Trophoblast cell (in vitro differentiated cells and primary cell): Measurements from ENCODE around the gene MRPS23.

Experiments
- DNase-seq, 2 donors: peaks; one replicate each; pipeline ENCODE4 v3.0.0-alpha.2; 2016
- H2AFZ ChIP-seq: 2 replicates; pipeline ENCODE4 v1.6.1; 2013; ENCODE audit warnings: low read length, moderate library complexity, mild to moderate bottlenecking; ENCODE audit not compliant: insufficient read depth, poor library complexity
- H2AK5ac ChIP-seq: 2 replicates; pipeline ENCODE4 v1.6.1; 2013; ENCODE audit warnings: mild to moderate bottlenecking, low read length
- H2BK120ac ChIP-seq: 2 replicates; pipeline ENCODE4 v1.6.1; 2013; ENCODE audit warnings: low read length, mild to moderate bottlenecking, moderate library complexity; ENCODE audit not compliant: insufficient read depth, poor library complexity
- H2BK12ac ChIP-seq: 2 replicates; pipeline ENCODE4 v1.6.1; 2013; ENCODE audit warnings: mild to moderate bottlenecking, low read length, moderate library complexity
- H2BK5ac ChIP-seq: 2 replicates; pipeline ENCODE4 v1.6.1; 2013; ENCODE audit warnings: low read length, low read depth, moderate library complexity, mild to moderate bottlenecking; ENCODE audit not compliant: poor library complexity
- H3K14ac ChIP-seq: 2 replicates; pipeline ENCODE4 v1.6.1; 2013; ENCODE audit warnings: mild to moderate bottlenecking, low read length
- H3K18ac ChIP-seq: 2 replicates; pipeline ENCODE4 v1.6.1; 2013; ENCODE audit warnings: mild to moderate bottlenecking, low read length
- H3K23ac ChIP-seq: 2 replicates; pipeline ENCODE4 v1.6.1; 2013; ENCODE audit warnings: low read length
- H3K27ac ChIP-seq: 2 replicates; pipeline ENCODE4 v1.5.1; 2013; ENCODE audit warnings: low read depth, mild to moderate bottlenecking, inconsistent platforms, low read length, moderate library complexity
- H3K27me3 ChIP-seq: 2 replicates; pipeline ENCODE4 v1.6.1; 2013; ENCODE audit warnings: inconsistent platforms, mild to moderate bottlenecking, low read length, moderate library complexity; ENCODE audit not compliant: insufficient read depth
- H3K36me3 ChIP-seq, 2 experiments: 1 replicate in 1 of 2; 2 replicates in 1 of 2; pipeline ENCODE4 v1.6.1; 2013; ENCODE audit warnings: low read length in 2 of 2, mild to moderate bottlenecking in 2 of 2, moderate library complexity in 1 of 2; ENCODE audit not compliant: insufficient read depth in 2 of 2, control insufficient read depth in 1 of 2
- H3K4ac ChIP-seq: 2 replicates; pipeline ENCODE4 v1.6.1; 2013; ENCODE audit warnings: low read depth, mild to moderate bottlenecking, low read length, moderate library complexity
- H3K4me1 ChIP-seq, 2 experiments: 1 replicate in 1 of 2; 2 replicates in 1 of 2; pipeline ENCODE4 v1.6.1; 2013; ENCODE audit warnings: low read length in 2 of 2, mild to moderate bottlenecking in 2 of 2, moderate library complexity in 1 of 2; ENCODE audit not compliant: insufficient read depth in 2 of 2, control insufficient read depth in 1 of 2
- H3K4me2 ChIP-seq: 2 replicates; pipeline ENCODE4 v1.6.1; 2013; ENCODE audit warnings: inconsistent platforms, mild to moderate bottlenecking, low read length, moderate library complexity
- H3K4me3 ChIP-seq: 2 replicates; pipeline ENCODE4 v1.5.1; 2013; ENCODE audit warnings: mild to moderate bottlenecking, low read depth, low read length, inconsistent platforms
- H3K79me1 ChIP-seq: one replicate; pipeline ENCODE4 v1.6.1; 2013; ENCODE audit warnings: low read length
- H3K79me2 ChIP-seq: 2 replicates; pipeline ENCODE4 v1.6.1; 2013; ENCODE audit warnings: low read length, mild to moderate bottlenecking; ENCODE audit not compliant: control insufficient read depth, insufficient read depth, poor library complexity
- H3K9ac ChIP-seq: 2 replicates; pipeline ENCODE4 v1.6.1; 2013; ENCODE audit warnings: mild to moderate bottlenecking, low read length
- H3K9me3 ChIP-seq: 2 replicates; pipeline ENCODE4 v1.6.1; 2013; ENCODE audit warnings: low read depth, mild to moderate bottlenecking, control low read depth, inconsistent platforms, low read length; ENCODE audit not compliant: insufficient read depth
- H4K12ac ChIP-seq: 2 replicates; pipeline ENCODE4 v1.6.1; 2013; ENCODE audit warnings: low read depth, mild to moderate bottlenecking, low read length, moderate library complexity
- H4K8ac ChIP-seq: 2 replicates; pipeline ENCODE4 v1.6.1; 2013; ENCODE audit warnings: low read depth, mild to moderate bottlenecking, low read length, moderate library complexity
- H4K91ac ChIP-seq: one replicate; pipeline ENCODE4 v1.6.1; 2013; ENCODE audit warnings: low read depth, mild to moderate bottlenecking, low read length, moderate library complexity
- WGBS: extraction: QIAGEN DNeasy Blood & Tissue Kit; methylation state at CpG from one replicate; pipeline ENCODE4 v1.1.7; 2013; ENCODE audit warnings: missing lambda C conversion rate; ENCODE audit not compliant: insufficient read length, insufficient coverage; ENCODE audit errors: extremely low coverage; 5-methylcytosine and 5-hydroxymethylcytosine counted together

MRPS23 gene

GRCh38 chr17:57870283-57870635, 20.4 kb upstream of the MRPS23 start:
- peaks cover 33 to 35% of the 10 kb centered on the region in 2 experiments for H3K4me1 ChIP-seq

DNA sequence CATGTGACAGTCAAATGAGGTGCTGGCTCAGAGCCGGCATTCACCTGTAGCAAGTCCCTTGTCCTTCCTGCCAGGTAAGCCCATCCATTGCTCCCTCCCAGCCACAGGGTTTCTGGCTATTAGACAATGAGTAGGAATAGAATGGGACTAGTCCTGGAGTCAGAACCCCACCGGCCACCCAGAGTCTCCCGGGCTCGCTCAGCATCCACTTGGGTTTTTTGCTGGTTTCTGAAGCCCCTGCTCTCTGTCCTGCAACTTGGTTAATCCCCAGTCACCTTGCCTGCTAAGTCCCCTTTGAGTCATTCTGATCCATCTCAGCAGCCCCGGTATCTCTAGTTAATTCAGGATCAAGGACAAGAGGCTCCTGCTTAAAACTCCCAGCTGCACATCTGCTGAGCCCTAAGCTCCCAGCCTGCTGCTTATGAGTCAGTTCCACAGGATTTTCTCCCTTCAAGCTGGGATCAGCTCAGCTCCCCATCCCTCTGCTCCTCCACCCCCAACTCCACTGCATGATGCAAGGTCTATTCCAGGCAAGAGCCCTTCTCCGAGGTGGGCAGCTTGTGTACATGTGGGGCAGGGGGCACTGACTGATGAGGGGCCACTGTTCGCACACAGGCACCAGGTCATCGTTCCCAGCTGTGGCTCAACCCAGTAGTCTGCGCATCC, 19.9 kb upstream of the MRPS23 start:
- Histone ChIP-seq H3K18ac (no peak overlapping the region), H3K4me1 (peaks cover 28 to 30% of the 10 kb centered on the region in 2 experiments), H3K4ac (no peak overlapping the region), H4K91ac (no peak overlapping the region), H3K36me3 (peaks cover 23 to 30% of the 10 kb centered on the region in 2 experiments), H3K27me3 (no peaks in the 10 kb centered on the region), H2AFZ (no peak overlapping the region), H3K79me1 (peaks cover 20% of the 10 kb centered on the region), H3K4me3 (no peak overlapping the region), H3K79me2 (peaks cover 4% of the 10 kb centered on the region), H4K12ac (no peak overlapping the region), H3K27ac (no peak overlapping the region), H3K4me2 (no peak overlapping the region), H4K8ac (no peak overlapping the region), H3K9ac (no peak overlapping the region), H3K23ac (no peak overlapping the region), H2AK5ac (no peak overlapping the region), H3K9me3 (no peaks in the 10 kb centered on the region), H2BK5ac (no peak overlapping the region), H2BK12ac (no peak overlapping the region), H3K14ac (no peak overlapping the region), H2BK120ac (no peak overlapping the region)
- no CpG with 5 or more reads among the region's 9 CpGs for WGBS
- DNase-seq: no peak

More at GRCh38 chr17:57870283-57870635, 20.4 kb upstream of the MRPS23 start:
- H2AFZ ChIP-seq: no peak overlapping the region
- no peak overlapping the region for H3K23ac ChIP-seq
- H3K14ac ChIP-seq: no peak overlapping the region
- peaks cover 4% of the 10 kb centered on the region for H3K79me2 ChIP-seq
- H4K8ac ChIP-seq: no peak overlapping the region
- no peak overlapping the region for H4K12ac ChIP-seq
- peaks cover 25% of the 10 kb centered on the region for H3K79me1 ChIP-seq
- no peaks in the 10 kb centered on the region for H3K27me3 ChIP-seq
- no peak for DNase-seq
- no peaks in the 10 kb centered on the region for H3K9me3 ChIP-seq
- no peak overlapping the region for H3K27ac ChIP-seq
- H3K4ac ChIP-seq: no peak overlapping the region
- no peak overlapping the region for H3K18ac ChIP-seq
- peaks cover 23 to 28% of the 10 kb centered on the region in 2 experiments for H3K36me3 ChIP-seq
- no peak overlapping the region for H2BK12ac ChIP-seq
- no peak overlapping the region for H3K9ac ChIP-seq
- H2AK5ac ChIP-seq: no peak overlapping the region
- H2BK5ac ChIP-seq: no peak overlapping the region
- H3K4me2 ChIP-seq: no peak overlapping the region
- no peak overlapping the region for H2BK120ac ChIP-seq
- no peak overlapping the region for H3K4me3 ChIP-seq
- no peak overlapping the region for H4K91ac ChIP-seq

GRCh38 chr17:57868910-57869616, 19.2 kb upstream of the MRPS23 start:
- H3K4me1 ChIP-seq: peaks cover 23 to 25% of the 10 kb centered on the region in 2 experiments
- no peak overlapping the region for H3K4me2 ChIP-seq
- WGBS: no CpG with 5 or more reads among the region's 13 CpGs
- no peak overlapping the region for H4K91ac ChIP-seq
- no peak overlapping the region for H2AFZ ChIP-seq
- H3K79me2 ChIP-seq: peaks cover 2% of the 10 kb centered on the region
- H3K36me3 ChIP-seq: peaks cover 23 to 30% of the 10 kb centered on the region in 2 experiments
- no peak overlapping the region for H2BK12ac ChIP-seq
- H3K4me3 ChIP-seq: no peak overlapping the region
- H4K12ac ChIP-seq: no peak overlapping the region
- no peaks in the 10 kb centered on the region for H3K27me3 ChIP-seq
- H3K18ac ChIP-seq: peak overlapping the region; percentile 24
- no peak overlapping the region for H3K23ac ChIP-seq
- peaks cover 15% of the 10 kb centered on the region for H3K79me1 ChIP-seq
- no peak overlapping the region for H2BK5ac ChIP-seq
- no peak overlapping the region for H4K8ac ChIP-seq
- no peak overlapping the region for H3K4ac ChIP-seq
- no peak overlapping the region for H3K27ac ChIP-seq
- no peak for DNase-seq
- no peak overlapping the region for H3K14ac ChIP-seq
- H3K9me3 ChIP-seq: no peaks in the 10 kb centered on the region
- H2AK5ac ChIP-seq: peak overlapping the region; percentile 39
- H2BK120ac ChIP-seq: no peak overlapping the region
- H3K9ac ChIP-seq: no peak overlapping the region

DNA sequence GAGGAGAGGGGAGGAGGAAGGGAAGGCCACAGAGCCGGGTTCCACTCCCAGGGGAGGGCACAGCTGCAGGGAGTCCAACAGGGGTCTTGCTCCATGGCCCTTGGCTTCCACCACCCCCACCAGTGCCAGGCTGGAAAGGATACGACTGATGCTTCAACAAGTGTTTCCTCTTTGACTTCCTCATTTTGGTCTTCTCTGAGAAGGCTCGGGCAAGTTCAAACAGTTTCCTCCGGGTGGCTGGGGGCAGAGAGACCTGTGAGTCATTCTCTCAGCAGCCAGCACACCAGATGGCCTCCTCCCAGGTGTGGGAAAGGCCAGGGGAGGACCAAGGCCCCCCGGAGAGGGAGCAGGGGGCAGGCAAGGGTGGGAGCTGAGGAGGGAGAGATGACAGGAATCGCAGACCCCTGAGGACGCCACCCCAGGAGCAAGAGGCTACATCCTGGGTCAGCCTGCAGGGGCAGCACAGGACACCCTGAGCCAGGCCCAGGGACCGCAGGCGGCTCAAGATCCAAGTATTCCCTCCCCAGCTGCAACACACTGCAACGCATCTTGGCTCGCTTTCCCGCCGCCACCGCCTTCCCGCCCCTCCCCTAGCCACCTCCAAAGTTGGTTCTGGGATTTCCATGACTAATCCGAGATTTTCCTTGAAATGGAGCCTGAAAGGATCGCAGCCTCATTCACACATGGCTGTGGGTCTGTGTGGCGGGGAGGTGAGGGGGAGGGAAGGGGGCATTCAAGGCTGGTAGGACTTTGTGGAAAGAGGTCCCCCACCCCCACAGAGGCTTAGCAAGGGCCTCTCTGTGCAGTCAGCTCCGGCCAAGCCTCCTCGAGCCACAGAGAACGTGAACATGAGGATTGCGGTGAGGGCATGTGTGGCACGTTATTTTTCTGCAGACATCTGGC, 18.4 kb upstream of the MRPS23 start:
- H3K4me3 ChIP-seq: no peak overlapping the region
- H3K4me2 ChIP-seq: no peak overlapping the region
- no peak overlapping the region for H4K8ac ChIP-seq
- H3K9ac ChIP-seq: no peak overlapping the region
- H3K4me1 ChIP-seq: peaks cover 15 to 17% of the 10 kb centered on the region in 2 experiments
- peak overlapping the region; percentile 46 for H4K91ac ChIP-seq
- H2AFZ ChIP-seq: peak overlapping the region; percentile 12
- H4K12ac ChIP-seq: no peak overlapping the region
- no peak overlapping the region for H3K27ac ChIP-seq
- H2BK12ac ChIP-seq: peak overlapping the region; percentile 55
- peak overlapping the region; percentile 23 for H3K14ac ChIP-seq
- no peak overlapping the region for H2BK5ac ChIP-seq
- WGBS: no CpG with 5 or more reads among the region's 23 CpGs
- peaks cover 20 to 26% of the 10 kb centered on the region in 2 experiments for H3K36me3 ChIP-seq
- H2AK5ac ChIP-seq: peak overlapping the region; percentile 39
- H3K27me3 ChIP-seq: no peaks in the 10 kb centered on the region
- DNase-seq: peak; percentile 41 to 59
- H3K18ac ChIP-seq: no peak overlapping the region
- no peak overlapping the region for H3K23ac ChIP-seq
- no peak overlapping the region for H3K4ac ChIP-seq
- no peaks in the 10 kb centered on the region for H3K79me2 ChIP-seq
- H2BK120ac ChIP-seq: peak overlapping the region; percentile 54
- H3K9me3 ChIP-seq: no peaks in the 10 kb centered on the region
- peaks cover 8% of the 10 kb centered on the region for H3K79me1 ChIP-seq
